HG03064 (cell line): ENCODE measurements around the gene THSD7B.

Experiments
- ATAC-seq: cut with Tn5 transposase; IDR thresholded peaks from one replicate; pipeline ENCODE4 v1.9.1; 2021; ENCODE audit warnings: low read depth; ENCODE audit not compliant: unreplicated experiment

Gene THSD7B

GRCh38 chr2:137187216-137187615 is 421.9 kb downstream of the THSD7B start:
- no peak for ATAC-seq

GRCh38 chr2:137190411-137191195 is 425.3 kb downstream of the THSD7B start:
- ATAC-seq: no peak

- ATAC-seq: no peak
Observed at GRCh38 chr2:137192366-137193310, 427.3 kb downstream of the THSD7B start.

- ATAC-seq: no peak
Observed at GRCh38 chr2:137193401-137193800, 428.1 kb downstream of the THSD7B start.

- no peak for ATAC-seq
Observed at GRCh38 chr2:137194111-137194510, 428.8 kb downstream of the THSD7B start.

- ATAC-seq: no peak
Observed at GRCh38 chr2:137199751-137200150, 434.4 kb downstream of the THSD7B start.

- no peak for ATAC-seq
Observed at GRCh38 chr2:137202318-137202717, 437.0 kb downstream of the THSD7B start.

- no peak for ATAC-seq
Observed at GRCh38 chr2:137205324-137205723, 440.0 kb downstream of the THSD7B start.

GRCh38 chr2:137206069-137206468 is 440.7 kb downstream of the THSD7B start:
- no peak for ATAC-seq

GRCh38 chr2:137207030-137207429 is 441.7 kb downstream of the THSD7B start:
- no peak for ATAC-seq

GRCh38 chr2:137208431-137208891 is 443.1 kb downstream of the THSD7B start:
- ATAC-seq: no peak

GRCh38 chr2:137210039-137210438 is 444.7 kb downstream of the THSD7B start:
- no peak for ATAC-seq

GRCh38 chr2:137211761-137212160 is 446.4 kb downstream of the THSD7B start:
- no peak for ATAC-seq

- no peak for ATAC-seq
Observed at GRCh38 chr2:137220438-137220993, 455.2 kb downstream of the THSD7B start.

GRCh38 chr2:137221797-137222492 is 456.6 kb downstream of the THSD7B start:
- no peak for ATAC-seq

GRCh38 chr2:137223722-137224121 is 458.4 kb downstream of the THSD7B start:
- no peak for ATAC-seq

GRCh38 chr2:137228566-137228965 is 463.2 kb downstream of the THSD7B start:
- no peak for ATAC-seq

- ATAC-seq: no peak
Observed at GRCh38 chr2:137229834-137230233, 464.5 kb downstream of the THSD7B start.

- ATAC-seq: no peak
Observed at GRCh38 chr2:137231628-137232027, 466.3 kb downstream of the THSD7B start.

- ATAC-seq: no peak
Observed at GRCh38 chr2:137232076-137232475, 466.7 kb downstream of the THSD7B start.
